Muscle of back (tissue), 11 donors: ENCODE measurements around the gene SUCLG2. TPM values are rescaled to one million over a fixed set of nuclear protein-coding genes. Genes with fewer than 3 reads are reported as not detected.

Experiments used
- DNase-seq, 3 donors: peaks; one replicate each; pipeline versions ENCODE4 v3.0.0 to v3.0.0-alpha.2; 2013
- polyA plus RNA-seq, 10 donors: library from polyadenylated mRNA; unstranded; fragments of 120-200 nt; gene quantifications; one replicate each; pipeline ENCODE4 v1.2.1, GENCODE V29; 2013; ENCODE audit not compliant: insufficient read length in 10 of 10

The SUCLG2 gene
- polyA plus RNA-seq, 10 donors: 28.6 to 41.4 (median 36.0) TPM

DNA sequence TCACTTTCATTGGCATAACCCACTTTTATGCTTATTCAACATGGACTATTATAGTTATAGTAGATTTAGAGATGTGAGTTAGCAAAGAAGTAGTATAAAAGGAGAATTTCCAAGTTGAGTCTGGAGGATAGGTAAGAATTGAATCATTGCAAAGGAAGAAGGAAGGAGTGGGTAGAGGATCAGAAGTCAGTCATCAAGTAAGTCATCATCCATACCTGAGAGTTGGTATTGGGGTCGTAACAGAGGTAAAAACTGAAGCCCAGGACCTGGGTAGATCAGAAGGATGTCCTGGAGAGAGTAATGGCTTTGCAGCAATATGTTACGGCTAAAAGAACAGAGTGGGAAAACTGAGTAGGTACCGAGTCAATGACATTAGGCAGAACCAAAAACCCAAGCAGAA lies 265.7 kb downstream of the SUCLG2 start:
- no peak for DNase-seq

DNA sequence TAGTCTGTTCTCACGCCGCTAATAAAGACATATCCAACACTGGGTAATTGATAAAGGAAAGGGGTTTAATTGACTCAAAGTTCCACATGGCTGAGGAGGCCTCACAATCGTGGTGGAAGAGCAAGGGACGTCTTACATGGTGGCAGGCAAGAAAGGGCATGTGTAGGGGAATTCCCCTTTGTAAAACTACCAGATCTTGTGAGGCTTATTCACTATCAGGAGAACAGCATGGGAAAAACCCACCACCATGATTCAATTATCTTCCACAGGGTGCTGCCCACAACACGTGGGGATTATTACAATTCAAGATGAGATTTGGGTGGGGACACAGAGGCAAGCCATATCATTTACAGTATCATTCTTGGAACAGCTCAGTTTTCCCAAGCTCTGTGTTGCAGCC lies 268.0 kb downstream of the SUCLG2 start:
- DNase-seq: no peak

DNA sequence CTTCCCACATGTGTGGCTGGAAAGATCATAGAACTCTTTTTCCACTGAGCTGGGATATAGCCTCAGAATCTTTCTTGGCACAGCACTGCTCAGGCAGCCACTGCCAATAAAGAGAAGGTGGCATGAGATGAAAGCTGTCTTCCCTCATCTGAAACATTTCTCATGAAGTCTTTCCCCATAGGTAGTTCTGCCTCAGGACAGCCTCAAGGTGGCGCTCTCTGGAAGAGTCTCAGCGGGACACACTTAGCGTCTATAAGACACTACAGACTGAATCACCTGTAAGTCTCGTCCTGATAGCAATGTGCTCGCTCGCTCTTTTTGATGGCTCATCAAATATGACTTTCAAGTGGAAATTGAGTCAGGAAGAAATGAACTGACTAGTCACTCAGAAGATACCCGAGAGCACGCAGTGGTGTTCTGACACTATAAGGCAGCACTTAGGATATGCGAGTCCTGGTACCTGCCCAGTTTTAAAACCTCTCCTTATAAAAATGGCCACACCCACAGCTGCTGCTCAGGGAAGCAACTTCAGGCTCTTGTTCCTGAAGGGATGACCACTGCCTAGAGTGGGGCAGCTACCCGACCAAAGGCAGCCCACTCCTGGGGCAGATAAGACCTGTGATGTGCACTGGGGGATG lies 269.5 kb downstream of the SUCLG2 start:
- DNase-seq: peak in 2 of 3 donors; percentile 38 to 59

DNA sequence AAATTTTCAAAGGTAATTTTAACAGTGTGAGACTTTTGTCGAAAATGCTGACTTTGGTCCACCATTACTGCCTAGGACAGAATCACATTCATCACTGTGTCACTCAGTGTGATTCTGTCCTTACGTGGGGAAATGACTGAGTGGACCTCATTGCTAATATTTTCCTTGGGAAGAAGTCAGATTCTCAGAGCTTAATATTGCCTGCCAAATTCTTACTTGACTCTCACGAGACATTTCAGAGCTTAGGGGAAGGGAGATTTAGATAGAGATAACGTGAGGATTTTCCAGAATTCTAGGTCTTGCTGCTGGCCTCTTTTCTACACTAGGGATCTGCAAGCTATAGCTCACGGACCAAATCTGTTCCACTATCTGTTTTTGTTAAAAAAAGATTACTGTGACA lies 270.4 kb downstream of the SUCLG2 start:
- peak; percentile 17 to 34 (median 27) for DNase-seq

DNA sequence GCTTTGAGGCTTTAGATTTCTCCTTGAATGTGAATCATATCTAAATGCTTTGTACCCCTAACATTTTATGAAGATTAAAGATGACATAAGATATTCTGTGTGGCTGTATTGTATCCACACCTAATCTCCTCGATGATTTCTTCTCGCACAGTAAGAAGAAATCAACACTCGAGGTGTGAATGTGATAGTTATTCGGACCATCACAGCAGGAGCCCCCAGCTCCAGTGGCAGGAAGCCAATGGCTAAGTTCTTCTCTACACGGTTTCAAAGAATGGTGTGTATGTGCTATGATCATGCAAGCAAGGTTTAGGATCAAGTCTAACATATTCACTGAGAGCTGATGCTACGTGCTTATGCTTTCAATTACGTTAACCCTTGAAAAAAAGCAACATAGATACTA lies 271.0 kb downstream of the SUCLG2 start:
- DNase-seq: peak in 1 of 3 donors; percentile 13

DNA sequence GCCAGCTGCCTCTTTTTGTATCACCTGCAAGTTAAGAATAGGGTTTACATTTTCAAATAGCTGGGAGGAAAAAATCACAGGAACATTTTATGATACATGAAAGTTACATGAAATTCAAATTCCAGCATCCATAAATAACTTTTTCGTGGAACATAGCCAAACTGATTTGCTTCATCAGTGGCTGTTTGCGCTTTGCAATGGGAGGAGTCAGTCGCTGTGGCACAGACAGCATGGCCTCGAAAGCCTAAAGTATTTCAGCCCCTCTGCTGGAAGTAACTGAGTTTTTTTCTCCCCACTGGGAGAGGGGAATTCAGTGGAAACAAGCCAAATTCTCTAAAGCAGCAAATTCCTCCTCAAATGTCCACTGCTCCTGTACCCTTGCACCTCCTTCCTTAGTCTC lies 271.9 kb downstream of the SUCLG2 start:
- peak in 2 of 3 donors; percentile 14 to 36 for DNase-seq

DNA sequence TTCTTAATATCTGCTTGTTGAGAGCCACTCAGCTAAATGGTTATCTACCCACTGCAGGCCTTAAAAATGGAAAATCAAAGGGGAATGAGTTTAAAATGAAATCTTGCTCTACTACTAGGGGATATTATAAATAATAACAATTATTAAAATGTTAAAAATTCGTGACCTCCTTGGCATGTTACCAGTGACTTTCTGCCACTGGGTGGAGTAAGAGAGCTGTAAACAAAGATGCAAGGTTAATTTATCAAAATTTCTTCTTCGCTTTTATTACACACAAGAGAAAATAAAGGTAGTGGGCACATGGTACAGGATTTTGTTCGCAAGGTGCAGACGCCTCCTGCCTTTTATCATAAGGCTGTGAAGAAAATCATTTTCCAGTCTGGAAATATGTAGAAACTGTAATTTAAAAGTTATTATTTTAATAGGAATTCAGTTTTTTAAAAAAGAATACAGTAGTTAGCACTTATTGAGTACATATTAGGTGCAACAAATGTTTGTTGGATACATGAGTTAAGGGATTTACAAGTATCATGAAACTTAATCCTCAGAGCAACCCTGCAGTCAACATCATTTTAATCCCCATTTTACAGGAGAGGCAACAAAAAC lies 272.6 kb downstream of the SUCLG2 start:
- peak in 2 of 3 donors; percentile 29 to 43 for DNase-seq

DNA sequence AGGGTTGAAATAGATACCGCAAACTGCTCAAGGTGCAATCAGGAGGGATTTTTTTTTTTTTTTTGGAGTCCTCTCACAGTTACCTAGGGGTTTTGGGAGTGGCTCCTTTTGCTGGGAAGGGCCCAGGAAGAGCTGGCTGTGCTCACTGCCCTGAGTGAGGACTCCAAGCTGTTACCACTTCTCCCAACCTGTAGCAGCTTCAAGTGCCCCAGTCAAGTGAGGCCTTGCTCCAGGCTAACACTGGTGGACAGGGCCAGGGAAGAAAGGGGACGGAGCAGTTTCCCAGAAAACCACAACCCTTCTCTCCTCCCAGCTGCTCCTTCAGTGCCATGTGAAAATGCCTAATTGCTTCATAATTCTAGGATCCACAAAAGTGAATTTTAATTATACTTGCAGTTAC lies 274.3 kb downstream of the SUCLG2 start:
- DNase-seq: no peak

DNA sequence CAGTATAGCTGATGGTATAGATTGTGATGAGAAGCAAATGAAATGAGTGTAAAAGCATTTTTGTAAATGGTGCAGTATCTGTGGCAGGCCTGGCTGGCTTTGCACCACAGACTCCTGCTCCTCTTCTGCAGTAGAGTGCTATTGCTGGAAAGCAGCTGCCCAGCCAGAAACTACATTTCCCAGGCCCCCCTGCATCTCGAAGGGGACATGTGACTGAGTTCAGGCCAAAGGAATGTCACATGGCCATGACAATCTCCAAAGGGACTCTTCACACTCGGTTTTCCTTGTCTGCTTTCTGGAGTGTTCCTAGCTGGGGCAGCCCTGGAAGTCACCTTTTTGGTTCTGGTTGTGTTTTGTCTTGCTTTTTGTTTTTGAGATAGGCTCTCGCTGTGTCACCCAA lies 277.1 kb downstream of the SUCLG2 start:
- DNase-seq: no peak

DNA sequence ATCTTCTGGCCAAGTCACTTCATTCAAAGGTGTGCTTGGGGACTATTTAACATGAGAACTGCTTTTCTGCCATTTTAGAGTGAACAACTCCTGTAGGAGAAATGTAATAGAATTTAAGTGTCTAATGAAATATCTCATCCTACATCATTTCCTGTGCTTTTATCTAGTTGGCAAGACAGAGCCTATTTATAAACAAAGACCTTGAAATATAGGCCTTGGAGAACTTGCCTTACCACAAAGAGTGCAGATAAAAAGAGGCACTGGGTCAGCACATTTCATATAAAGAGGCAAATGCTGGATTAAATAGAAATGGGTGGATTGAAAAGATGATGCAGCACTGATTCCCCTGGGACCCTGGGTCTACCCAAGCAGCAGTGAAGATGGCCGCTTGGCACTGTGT lies 278.0 kb downstream of the SUCLG2 start:
- DNase-seq: no peak

DNA sequence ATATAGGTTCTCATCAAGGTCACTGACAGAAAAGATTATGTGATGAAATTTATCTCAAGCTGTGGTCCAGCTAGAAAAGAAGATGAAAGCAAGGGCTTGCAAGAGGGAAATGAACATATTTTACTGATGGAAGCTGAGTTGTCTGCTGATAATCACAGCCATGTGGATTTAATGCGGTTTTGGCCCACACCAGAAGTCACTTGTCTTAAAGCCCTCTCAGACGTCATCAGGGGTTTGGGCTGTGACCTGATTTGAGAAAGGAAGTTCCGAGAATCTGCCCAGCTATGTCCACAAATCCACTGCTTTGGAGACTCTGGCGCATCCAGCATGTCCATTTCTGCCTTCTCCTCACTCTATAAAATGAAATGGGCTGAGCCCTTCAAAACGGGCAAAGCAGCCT lies 278.4 kb downstream of the SUCLG2 start:
- DNase-seq: no peak

DNA sequence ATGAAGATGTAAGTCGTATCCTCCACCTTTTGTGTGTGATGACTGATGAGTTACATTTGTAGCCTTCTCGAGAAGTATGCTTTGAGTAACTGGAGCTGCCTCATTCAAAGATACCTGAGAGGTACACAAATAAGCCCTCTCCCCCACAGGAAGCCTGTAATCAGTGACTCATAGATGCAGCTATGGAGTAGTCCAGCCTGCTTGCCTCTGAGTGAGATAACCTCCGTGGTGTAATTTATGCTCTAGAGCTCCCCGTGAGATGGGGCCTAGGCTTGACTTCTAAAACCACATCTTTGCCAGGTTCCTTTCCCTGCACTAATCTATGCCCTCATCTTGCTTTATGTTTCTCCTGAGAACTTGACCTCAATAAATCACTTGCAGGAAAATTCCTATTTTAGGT lies 291.7 kb downstream of the SUCLG2 start:
- no peak for DNase-seq

DNA sequence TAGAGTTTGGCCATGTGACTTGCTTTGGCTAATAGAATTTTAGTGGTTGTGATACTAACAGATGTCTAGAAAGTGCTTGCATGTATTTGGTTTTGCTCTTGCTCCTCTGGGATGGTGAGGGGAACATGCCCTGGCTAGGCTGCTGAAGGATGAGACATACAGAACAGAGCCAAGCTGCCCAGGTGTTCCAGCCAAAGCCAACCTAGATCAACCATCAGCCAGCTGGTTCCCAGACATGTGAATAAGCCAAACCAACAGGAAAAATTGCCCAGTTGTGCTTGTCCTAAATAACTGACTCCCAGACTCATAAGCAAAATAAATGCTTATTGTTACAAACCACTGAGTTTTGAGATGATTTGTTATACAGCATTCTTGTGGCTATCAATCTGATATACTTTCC lies 292.6 kb downstream of the SUCLG2 start:
- DNase-seq: no peak

DNA sequence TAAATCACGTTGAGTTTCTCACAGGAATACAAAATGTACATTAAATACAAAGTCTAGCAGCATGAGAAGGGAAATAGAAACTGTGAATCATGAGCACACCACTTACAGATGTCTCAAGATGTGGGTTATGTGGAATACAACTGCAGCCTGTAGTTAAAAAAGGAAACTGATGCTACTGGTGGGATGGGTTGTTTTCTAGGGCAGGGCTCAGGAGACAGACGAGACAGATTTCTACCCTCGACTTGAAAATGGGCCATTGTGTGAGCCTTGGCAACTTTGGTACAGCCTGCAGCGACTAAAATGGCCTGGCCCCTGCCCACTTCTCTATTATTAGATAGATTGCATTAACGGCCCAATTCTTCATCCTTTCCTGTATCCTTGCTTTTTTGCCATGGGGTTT lies 293.1 kb downstream of the SUCLG2 start:
- DNase-seq: no peak

DNA sequence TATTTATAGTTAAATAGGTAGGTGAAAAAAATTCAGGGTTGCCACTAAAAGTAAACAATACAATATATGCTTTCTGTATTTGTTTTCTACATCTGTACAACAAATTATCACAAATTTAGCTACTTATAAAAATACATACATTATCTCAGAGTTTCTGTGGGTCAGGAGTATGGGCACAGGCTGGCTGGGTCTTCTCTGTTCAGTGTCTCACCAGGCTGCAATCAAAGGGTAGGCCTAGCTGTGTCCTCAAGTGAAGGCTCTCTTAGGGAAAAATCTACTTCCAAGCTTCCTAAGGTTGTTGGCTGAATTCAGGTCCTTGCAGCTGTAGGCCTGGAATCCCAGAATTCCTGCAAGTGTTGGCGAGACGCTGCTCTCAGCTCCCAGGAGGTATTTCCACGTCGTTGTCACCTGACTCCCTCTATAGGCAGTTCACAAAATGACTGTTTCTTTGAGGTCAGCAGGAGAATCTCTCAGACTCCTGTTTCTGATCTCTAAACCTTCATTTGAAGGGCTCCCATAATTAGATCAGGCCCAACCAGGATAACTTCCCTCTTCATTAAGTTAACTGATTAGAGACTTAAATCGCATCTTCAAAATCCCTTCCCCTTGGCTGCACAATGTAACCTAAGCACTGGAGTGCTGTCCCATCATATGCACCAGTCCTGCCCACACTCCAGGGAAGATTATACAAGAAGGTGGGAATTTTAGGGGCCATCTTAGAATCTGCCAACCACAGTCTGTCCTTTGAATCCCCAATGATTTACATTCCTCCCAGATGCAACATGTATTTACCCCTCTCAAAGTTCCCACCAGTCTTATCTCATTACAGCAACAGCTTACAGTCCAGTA lies 296.6 kb downstream of the SUCLG2 start:
- peak; percentile 38 to 65 (median 39) for DNase-seq

DNA sequence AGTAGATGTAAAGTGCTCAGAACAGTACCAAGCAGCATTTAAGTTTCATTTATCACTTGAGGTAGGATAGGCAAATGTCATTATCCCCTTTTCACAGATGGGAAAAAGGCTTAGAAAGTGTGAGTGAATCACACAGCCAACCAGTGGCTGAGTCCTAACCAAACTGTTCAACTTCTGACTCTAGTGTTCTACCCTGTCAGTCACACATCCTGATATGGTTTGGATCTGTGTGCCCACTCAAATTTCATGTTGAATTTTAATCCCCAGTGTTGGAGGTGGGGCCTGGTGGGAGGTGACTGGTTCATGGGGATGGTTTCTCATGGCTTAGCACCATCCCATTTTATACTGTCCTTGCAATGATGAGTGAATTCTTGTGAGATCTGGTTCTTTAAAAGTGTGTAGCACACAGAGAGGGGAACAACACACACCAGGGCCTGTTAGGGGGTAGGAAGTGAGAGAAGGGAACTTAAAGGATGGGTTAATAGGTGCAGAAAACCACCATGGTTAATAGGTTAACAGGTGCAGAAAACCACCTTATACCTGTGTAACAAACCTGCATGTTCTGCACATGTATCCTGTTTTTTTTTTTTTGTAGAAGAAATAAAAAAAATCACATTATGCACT lies 304.7 kb downstream of the SUCLG2 start:
- DNase-seq: peak in 1 of 3 donors; percentile 21

DNA sequence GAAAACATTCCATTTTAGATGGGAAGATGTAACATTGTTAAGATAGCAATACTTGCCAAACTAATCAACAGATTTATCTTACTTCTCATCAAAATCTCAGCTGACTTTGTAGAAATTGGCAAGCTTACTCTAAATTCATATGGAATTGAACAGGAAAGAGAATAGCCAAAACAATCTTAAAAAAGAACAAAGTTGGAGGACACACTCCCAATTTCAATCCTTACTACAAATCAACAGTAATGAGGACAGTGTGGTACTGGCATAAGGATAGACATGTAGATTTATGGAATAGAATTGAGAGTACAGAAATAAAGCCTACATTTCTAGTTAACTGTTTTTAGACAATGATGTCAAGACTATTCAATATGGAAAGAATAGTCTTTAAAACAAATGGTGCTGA lies 308.3 kb downstream of the SUCLG2 start:
- no peak for DNase-seq

DNA sequence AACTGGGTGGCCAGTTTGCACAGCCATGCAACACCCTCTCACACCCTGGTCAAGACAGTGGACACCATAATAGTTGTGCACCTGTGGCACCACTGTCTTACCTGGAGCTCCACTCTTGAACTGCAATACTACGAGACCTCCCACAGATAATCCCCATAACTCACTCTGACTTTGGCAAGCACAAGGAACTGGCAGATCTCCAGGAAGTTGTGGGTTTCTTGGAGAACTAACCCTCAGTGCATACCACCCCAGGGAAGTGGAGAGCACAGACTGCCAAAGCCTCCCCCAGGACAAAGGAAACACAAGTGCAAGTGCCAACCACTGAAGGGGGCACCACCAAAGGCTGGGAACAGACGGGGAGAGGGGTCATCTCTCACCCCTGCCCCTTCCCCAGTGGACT lies 318.6 kb downstream of the SUCLG2 start:
- DNase-seq: peak in 1 of 3 donors; percentile 0

DNA sequence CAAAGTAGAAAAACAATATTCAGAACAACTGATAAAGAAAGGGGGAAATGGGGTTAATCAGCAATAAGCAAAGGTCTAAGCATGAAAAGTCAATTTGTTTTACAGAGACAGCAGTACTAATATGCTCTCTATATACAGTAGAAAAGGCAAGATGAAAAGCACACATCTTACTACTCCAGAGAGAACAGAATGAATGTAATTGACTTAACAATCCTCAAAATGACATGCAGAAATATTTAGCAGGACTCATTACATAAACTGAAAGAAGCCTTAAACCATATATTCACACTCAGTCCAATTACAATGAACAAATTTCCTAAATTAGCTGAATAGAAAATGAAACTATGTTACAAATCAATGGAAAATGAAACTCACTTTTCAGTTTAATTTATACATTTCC lies 319.8 kb downstream of the SUCLG2 start:
- DNase-seq: no peak

DNA sequence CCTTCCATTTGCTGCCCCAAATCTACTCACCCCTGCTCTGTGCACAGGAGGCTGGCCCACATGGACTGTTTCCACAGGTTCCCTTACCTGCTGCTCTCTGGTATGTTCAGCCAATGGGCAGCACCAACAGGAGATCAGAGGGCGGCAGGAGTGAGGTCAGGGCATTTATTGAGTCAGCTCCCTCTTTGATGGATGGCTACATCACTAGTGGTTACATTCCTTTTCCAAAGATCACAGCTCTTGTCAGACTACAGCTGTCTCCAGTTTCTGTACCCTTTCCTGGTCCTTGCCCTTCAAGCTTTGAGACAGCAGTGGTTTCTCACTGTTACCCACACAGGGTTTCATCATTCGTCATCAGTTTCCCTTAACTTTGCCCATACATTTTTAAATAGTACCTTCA lies 325.1 kb downstream of the SUCLG2 start:
- no peak for DNase-seq

DNA sequence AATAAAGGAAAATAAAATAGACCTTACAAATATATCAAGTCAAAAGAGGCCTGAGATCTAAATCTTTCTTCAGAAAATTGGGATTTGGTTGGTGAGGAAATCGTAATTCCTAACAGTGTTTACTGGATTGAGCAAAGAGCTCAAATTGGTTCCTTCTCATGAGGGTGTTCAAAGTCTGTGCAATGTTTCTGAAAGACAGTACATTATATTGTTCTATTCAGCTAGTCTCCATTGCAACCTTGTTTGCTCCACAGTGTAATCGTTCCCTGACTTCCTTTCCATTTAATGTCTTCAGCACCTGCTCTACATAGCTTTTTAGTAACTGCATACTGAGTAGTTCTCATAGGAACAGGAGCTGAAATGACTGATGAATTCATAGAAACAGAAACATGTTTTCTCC lies 326.8 kb downstream of the SUCLG2 start:
- DNase-seq: no peak

DNA sequence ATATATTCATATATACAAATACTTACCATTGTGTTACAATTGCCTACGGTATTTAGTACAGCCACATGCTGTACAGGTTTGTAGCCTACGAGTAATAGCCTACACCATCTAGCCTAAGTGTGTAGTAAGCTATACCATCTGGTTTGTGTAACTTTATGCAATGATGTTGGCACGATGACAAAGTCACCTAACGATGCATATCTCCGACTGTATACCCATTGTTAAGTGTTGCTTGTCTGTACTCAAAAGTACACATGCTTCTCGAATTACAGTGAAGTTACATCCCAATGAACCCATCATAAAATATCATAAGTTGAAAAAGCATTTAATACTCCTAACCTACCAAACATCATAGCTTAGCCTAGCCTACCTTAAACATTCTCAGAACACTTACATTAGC lies 329.2 kb downstream of the SUCLG2 start:
- no peak for DNase-seq
